Calu3 (cell line): ENCODE measurements around the gene BOD1. TPM values are rescaled to one million over a fixed set of nuclear protein-coding genes. Genes with fewer than 3 reads are reported as not detected.

Experiments
- BruUV-seq: library from RNA; stranded (reverse); fragments of 400-500 nt; replicated peaks from 2 replicates; lab custom pipeline; 2021; lab: Mats Ljungman, UMichigan
- CTCF ChIA-PET: fragments of 300-600 bp; sonication (Branson Sonifier 250); formaldehyde crosslinking; loops from one replicate; lab custom pipeline; 2022; ENCODE audit warnings: antibody characterized with exemption; lab: Charles Lee
- DNase-seq: peaks from one replicate; pipeline ENCODE4 v3.0.0; 2022
- H3K27ac Mint-ChIP-seq: one replicate; pipeline ENCODE4 v1.8.0; 2022; ENCODE audit warnings: mixed read lengths; ENCODE audit not compliant: unreplicated experiment
- H3K27me3 Mint-ChIP-seq: one replicate; pipeline ENCODE4 v1.8.0; 2022; ENCODE audit warnings: mixed read lengths; ENCODE audit not compliant: unreplicated experiment
- H3K36me3 Mint-ChIP-seq: one replicate; pipeline ENCODE4 v1.8.0; 2022; ENCODE audit warnings: mild to moderate bottlenecking, moderate library complexity, mixed read lengths; ENCODE audit not compliant: insufficient read depth, unreplicated experiment
- H3K4me1 Mint-ChIP-seq: one replicate; pipeline ENCODE4 v1.8.0; 2022; ENCODE audit warnings: mild to moderate bottlenecking, low read depth, mixed read lengths; ENCODE audit not compliant: unreplicated experiment
- H3K4me3 Mint-ChIP-seq: one replicate; pipeline ENCODE4 v1.8.0; 2022; ENCODE audit warnings: mild to moderate bottlenecking, low read depth, moderate library complexity, mixed read lengths; ENCODE audit not compliant: unreplicated experiment
- H3K9me3 Mint-ChIP-seq: one replicate; pipeline ENCODE4 v1.8.0; 2022; ENCODE audit warnings: low read depth, mixed read lengths; ENCODE audit not compliant: unreplicated experiment
- intact Hi-C: fragments of 100-400 bp; cut with micrococcal nuclease; formaldehyde crosslinking; loops from one replicate; pipeline ENCODE4 v1.10.0; 2022; ENCODE audit not compliant: unreplicated experiment
- total RNA-seq: library from RNA; stranded (reverse); gene quantifications from 2 replicates; pipeline ENCODE4 v1.2.3, GENCODE V29; 2022
- TF ChIP-seq, protein P1 (sequence below): fragments of 200-600 bp; IDR thresholded peaks from one replicate; pipeline ENCODE4 v1.8.0; 2022; ENCODE audit warnings: antibody characterized with exemption; ENCODE audit not compliant: unreplicated experiment

Gene BOD1
- total RNA-seq, 1 experiment from 2014 or later, result 92.8 TPM

DNA sequence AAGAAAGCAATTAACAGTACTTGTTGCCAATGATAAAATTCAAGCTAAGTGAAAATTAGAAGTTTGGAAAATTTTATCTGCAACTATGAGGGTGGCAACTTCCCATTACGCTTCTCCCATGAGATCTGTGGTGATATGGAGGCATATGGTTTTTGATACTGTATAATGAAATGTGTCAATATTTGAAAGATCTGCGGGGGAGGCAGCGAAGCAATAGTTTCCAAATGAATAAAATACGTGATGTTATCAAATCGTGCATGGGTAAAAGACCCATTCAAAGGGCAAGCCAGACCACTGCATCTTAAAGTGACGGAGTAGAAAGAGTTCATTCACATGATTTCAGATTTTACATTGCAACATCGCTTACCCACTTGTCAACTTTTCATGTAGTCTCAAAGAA, 20.9 kb upstream of the BOD1 start:
- TF ChIP-seq, protein P1, sequence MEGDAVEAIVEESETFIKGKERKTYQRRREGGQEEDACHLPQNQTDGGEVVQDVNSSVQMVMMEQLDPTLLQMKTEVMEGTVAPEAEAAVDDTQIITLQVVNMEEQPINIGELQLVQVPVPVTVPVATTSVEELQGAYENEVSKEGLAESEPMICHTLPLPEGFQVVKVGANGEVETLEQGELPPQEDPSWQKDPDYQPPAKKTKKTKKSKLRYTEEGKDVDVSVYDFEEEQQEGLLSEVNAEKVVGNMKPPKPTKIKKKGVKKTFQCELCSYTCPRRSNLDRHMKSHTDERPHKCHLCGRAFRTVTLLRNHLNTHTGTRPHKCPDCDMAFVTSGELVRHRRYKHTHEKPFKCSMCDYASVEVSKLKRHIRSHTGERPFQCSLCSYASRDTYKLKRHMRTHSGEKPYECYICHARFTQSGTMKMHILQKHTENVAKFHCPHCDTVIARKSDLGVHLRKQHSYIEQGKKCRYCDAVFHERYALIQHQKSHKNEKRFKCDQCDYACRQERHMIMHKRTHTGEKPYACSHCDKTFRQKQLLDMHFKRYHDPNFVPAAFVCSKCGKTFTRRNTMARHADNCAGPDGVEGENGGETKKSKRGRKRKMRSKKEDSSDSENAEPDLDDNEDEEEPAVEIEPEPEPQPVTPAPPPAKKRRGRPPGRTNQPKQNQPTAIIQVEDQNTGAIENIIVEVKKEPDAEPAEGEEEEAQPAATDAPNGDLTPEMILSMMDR, result no peak
- no peak overlapping the region for H3K4me3 Mint-ChIP-seq
- peaks cover 33% of the 10 kb centered on the region for H3K27me3 Mint-ChIP-seq
- no peaks in the 10 kb centered on the region for H3K36me3 Mint-ChIP-seq
- BruUV-seq, result no TSS peak
- DNase-seq, result no peak
- CTCF ChIA-PET, result interaction anchor here (0.7 kb wide), 1 partner anchor 115 kb away, joined by 3 read pairs; no protein-coding TSS in a partner anchor
- H3K9me3 Mint-ChIP-seq, result peaks cover 3% of the 10 kb centered on the region
- intact Hi-C loops, result no loop called here
- H3K27ac Mint-ChIP-seq, result no peak overlapping the region
- no peaks in the 10 kb centered on the region for H3K4me1 Mint-ChIP-seq

DNA sequence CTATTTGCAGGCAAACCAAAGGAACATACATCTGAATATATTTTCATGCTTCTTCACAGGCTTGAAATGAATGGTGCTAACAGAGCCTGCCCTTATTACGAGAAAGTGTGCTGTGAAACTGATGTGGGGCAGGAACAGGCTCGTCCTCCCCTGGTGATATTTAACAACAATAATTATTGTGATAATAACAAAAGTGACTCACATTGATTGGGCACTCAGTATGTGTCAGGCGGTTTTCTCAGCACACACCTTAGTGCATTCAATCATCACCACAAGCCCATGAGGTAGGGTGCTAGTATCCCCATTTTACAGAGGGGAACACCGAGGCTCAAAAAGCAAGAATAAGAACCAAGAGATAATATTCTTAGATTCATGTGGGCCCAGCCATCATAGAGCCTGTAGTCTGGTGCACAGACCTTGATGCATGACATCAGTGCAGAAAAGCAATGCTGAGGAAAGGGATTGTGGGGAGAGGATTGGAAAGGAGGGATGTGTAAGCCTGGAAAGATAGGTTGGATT, 18.1 kb upstream of the BOD1 start:
- intact Hi-C loops, result no loop called here
- H3K36me3 Mint-ChIP-seq, result no peaks in the 10 kb centered on the region
- CTCF ChIA-PET, result no interaction called here
- DNase-seq, result no peak
- peaks cover 3% of the 10 kb centered on the region for H3K9me3 Mint-ChIP-seq
- no peak overlapping the region for H3K27ac Mint-ChIP-seq
- peaks cover 49% of the 10 kb centered on the region for H3K27me3 Mint-ChIP-seq
- TF ChIP-seq, protein P1, result no peak
- H3K4me3 Mint-ChIP-seq, result no peak overlapping the region
- no peaks in the 10 kb centered on the region for H3K4me1 Mint-ChIP-seq
- no TSS peak for BruUV-seq

DNA sequence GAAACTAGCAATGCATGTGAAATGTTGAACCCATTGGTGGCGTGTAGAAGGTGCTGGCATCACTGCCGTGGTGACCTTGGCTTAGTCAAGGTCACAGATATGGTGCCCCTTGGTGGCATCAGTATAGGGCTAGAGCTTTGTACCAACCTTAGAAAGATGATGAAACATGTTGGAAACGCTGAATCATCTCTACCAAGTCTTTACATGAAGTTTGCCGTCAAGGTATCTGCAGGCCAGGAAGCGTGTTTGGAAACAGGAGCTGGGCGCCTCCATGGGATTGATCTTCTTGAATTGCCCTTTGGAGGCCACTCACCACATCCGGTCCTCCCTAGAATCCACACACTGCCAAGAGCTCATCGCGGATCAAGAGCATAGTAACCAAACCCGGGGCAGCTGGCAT, 16.9 kb upstream of the BOD1 start:
- Mint-ChIP-seq H3K27me3 (peaks cover 41% of the 10 kb centered on the region), H3K36me3 (no peaks in the 10 kb centered on the region)

DNA sequence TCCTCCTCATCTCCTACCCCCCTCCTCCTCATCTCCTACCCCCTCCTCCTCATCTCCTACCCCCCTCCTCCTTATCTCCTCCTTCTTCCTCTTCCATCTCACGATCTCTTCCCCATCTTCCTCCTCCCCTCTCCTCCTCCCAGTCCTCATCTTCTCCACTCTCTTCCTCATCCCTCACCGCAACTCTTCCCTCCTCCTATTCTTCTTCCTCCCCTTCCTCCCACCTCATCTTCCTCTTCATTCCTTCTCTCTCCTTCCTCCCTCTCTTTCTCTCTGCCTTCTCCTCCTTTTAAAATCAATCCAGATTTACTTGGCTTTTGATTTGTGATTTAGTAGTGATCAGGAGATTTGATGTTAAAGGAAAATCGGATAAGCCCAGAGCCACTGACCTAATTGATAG, 15.0 kb upstream of the BOD1 start:
- Mint-ChIP-seq H3K9me3 (peaks cover 3% of the 10 kb centered on the region), H3K27ac (no peak overlapping the region), H3K4me1 (no peaks in the 10 kb centered on the region), H3K27me3 (peaks cover 56% of the 10 kb centered on the region), H3K36me3 (no peaks in the 10 kb centered on the region), H3K4me3 (no peak overlapping the region)
- intact Hi-C loops, result no loop called here
- BruUV-seq, result no TSS peak
- TF ChIP-seq, protein P1, result no peak
- DNase-seq, result no peak
- CTCF ChIA-PET, result no interaction called here

More for the DNA sequence above, 16.9 kb upstream of the BOD1 start:
- CTCF ChIA-PET, result no interaction called here
- DNase-seq, result no peak
- no TSS peak for BruUV-seq
- Mint-ChIP-seq H3K4me1 (no peaks in the 10 kb centered on the region), H3K4me3 (no peak overlapping the region), H3K27ac (no peak overlapping the region), H3K9me3 (peaks cover 3% of the 10 kb centered on the region)
- intact Hi-C loops, result no loop called here
- TF ChIP-seq, protein P1, result no peak
